ENCODE measurements around the gene TBC1D14.
A peak's percentile ranks its signal among the peaks of the same experiment; 100 is the strongest.

- peak; percentile 63 to 79 for TF ChIP-seq POLR2A (IDR thresholded peaks at IDR 0.05)
- peak in 2 of 6 experiments; percentile 21 to 23 for TF ChIP-seq CTCF (IDR thresholded peaks at IDR 0.05)
Observed at GRCh38 chr4:6986781-6987587, 77.4 kb downstream of the TBC1D14 start.
